Measurements from ENCODE around the gene BRSK2. TPM values are rescaled to one million over a fixed set of nuclear protein-coding genes. Genes with fewer than 3 reads are reported as not detected.

Gene BRSK2
- total RNA-seq, 3 donors from 2014 or later (not counting 1 experiment from before 2014, with no cell fraction given): 0.11 to 0.14 TPM; not detected in 1

DNA sequence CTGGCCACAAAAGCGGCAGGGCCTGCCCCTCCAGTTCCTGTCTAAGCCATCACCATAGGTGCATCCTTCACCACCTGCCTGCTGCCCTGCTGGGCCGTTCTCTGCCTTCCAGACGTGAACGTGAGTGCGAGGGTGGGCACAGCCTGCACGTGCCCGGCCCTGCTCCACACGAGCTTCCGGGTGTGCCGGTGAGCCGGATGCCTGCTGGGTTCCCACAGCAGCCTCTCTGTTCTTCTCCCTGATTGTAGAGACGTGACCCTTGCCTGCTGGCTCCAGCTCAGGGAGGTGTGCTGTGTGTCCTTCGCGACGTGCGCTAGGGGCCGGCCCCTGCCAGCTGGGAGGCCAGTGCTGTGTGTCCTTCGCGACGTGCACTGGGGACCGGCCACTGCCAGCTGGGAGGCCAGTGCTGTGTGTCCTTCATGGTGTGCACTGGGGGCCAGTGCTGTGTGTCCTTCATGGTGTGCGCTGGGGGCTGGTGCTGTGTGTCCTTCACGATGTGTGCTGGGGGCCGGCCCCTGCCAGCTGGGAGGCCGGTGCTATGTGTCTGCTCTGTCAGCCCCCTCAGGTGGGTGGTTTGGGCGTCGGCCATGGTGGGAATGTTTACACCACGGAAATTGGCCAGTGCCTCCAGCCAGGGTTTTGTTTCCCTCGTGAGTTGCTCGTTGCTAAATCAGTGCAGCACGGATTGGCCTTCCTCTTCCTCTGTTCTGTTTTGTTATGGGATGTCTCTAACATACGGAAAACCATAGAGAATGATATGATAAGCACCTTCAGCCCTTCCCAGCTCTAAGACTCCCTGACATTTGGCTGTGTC lies 35.4 kb upstream of the BRSK2 start:
- intact Hi-C loops (cut with micrococcal nuclease): no loop called here
- Histone ChIP-seq H3K4me1 (ENCODE audit: control insufficient read depth, insufficient read depth, low read length) (no peaks in the 10 kb centered on the region), H3K36me3 (ENCODE audit: control insufficient read depth, insufficient read depth, low read length) (no peaks in the 10 kb centered on the region), H3K9me3 (ENCODE audit: control insufficient read depth, insufficient read depth, low read length) (no peaks in the 10 kb centered on the region), H3K4me3 (ENCODE audit: low read length) (no peak overlapping the region), H3K27ac (ENCODE audit: low read length) (no peak overlapping the region), H3K27me3 (ENCODE audit: control insufficient read depth, insufficient read depth, low read length) (no peaks in the 10 kb centered on the region)
- 88% methylated on average over 32 of the region's 32 CpGs for WGBS (ENCODE audit: insufficient coverage)
- H3K36me3 Mint-ChIP-seq: no peaks in the 10 kb centered on the region
- peaks cover 5 to 10% of the 10 kb centered on the region in 2 donors for H3K27me3 Mint-ChIP-seq (ENCODE audit: low read depth in 2 of 2)
- no peaks in the 10 kb centered on the region for H3K9me3 Mint-ChIP-seq
- H3K27ac Mint-ChIP-seq: no peak overlapping the region
- DNase-seq: no peak
- no peak overlapping the region for H3K4me3 Mint-ChIP-seq
- TF ChIP-seq, protein P1, sequence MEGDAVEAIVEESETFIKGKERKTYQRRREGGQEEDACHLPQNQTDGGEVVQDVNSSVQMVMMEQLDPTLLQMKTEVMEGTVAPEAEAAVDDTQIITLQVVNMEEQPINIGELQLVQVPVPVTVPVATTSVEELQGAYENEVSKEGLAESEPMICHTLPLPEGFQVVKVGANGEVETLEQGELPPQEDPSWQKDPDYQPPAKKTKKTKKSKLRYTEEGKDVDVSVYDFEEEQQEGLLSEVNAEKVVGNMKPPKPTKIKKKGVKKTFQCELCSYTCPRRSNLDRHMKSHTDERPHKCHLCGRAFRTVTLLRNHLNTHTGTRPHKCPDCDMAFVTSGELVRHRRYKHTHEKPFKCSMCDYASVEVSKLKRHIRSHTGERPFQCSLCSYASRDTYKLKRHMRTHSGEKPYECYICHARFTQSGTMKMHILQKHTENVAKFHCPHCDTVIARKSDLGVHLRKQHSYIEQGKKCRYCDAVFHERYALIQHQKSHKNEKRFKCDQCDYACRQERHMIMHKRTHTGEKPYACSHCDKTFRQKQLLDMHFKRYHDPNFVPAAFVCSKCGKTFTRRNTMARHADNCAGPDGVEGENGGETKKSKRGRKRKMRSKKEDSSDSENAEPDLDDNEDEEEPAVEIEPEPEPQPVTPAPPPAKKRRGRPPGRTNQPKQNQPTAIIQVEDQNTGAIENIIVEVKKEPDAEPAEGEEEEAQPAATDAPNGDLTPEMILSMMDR (IDR thresholded peaks at IDR 0.05): no peak
- ATAC-seq: no peak
- H3K4me1 Mint-ChIP-seq: no peaks in the 10 kb centered on the region

DNA sequence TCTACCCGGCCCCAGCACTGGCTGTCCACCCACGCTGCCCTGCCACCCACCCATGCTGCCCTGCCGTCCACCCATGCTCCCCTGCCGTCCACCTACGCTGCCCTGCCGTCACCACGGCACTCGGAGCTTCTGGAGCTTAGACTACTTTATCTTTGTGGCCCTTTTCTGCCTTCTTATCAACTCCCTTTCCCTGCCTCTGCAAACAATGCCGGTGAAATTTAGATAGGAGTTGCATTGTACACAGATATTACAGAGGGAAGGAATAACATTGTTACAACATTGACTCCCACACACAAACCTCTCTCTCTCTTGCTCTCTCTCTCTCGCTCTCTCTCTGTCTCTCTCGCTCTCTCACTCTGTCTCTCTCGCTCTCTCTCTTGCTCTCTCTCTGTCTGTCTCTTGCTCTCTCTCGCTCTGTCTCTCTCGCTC lies 33.7 kb upstream of the BRSK2 start:
- no peaks in the 10 kb centered on the region for H3K27me3 ChIP-seq (ENCODE audit: control insufficient read depth, insufficient read depth, low read length)
- intact Hi-C loops (cut with micrococcal nuclease): no loop called here
- no peak overlapping the region for H3K4me3 Mint-ChIP-seq
- H3K27ac Mint-ChIP-seq: no peak overlapping the region
- no peaks in the 10 kb centered on the region for H3K4me1 Mint-ChIP-seq
- H3K9me3 Mint-ChIP-seq: no peaks in the 10 kb centered on the region
- H3K36me3 Mint-ChIP-seq: no peaks in the 10 kb centered on the region
- no peaks in the 10 kb centered on the region for H3K36me3 ChIP-seq (ENCODE audit: control insufficient read depth, insufficient read depth, low read length)
- ATAC-seq (peak in 1 of 3 donors; percentile 17), DNase-seq (no peak)
- 61% methylated on average over 12 of the region's 14 CpGs for WGBS (ENCODE audit: insufficient coverage)
- H3K27me3 Mint-ChIP-seq (ENCODE audit: low read depth in 2 of 2): peaks cover 5 to 10% of the 10 kb centered on the region in 2 donors
- TF ChIP-seq, protein P1 (IDR thresholded peaks at IDR 0.05): no peak
- H3K4me1 ChIP-seq (ENCODE audit: control insufficient read depth, insufficient read depth, low read length): no peaks in the 10 kb centered on the region
- no peak overlapping the region for H3K27ac ChIP-seq (ENCODE audit: low read length)
- no peak overlapping the region for H3K4me3 ChIP-seq (ENCODE audit: low read length)
- no peaks in the 10 kb centered on the region for H3K9me3 ChIP-seq (ENCODE audit: control insufficient read depth, insufficient read depth, low read length)

GRCh38 chr11:1356478-1356960 lies 33.2 kb upstream of the BRSK2 start:
- no peak overlapping the region for H3K27ac Mint-ChIP-seq
- WGBS (ENCODE audit: insufficient coverage): 90% methylated on average over 13 of the region's 13 CpGs
- Histone ChIP-seq H3K27ac (ENCODE audit: low read length) (no peak overlapping the region), H3K9me3 (ENCODE audit: control insufficient read depth, insufficient read depth, low read length) (no peaks in the 10 kb centered on the region), H3K4me3 (ENCODE audit: low read length) (no peak overlapping the region), H3K4me1 (ENCODE audit: control insufficient read depth, insufficient read depth, low read length) (no peaks in the 10 kb centered on the region), H3K27me3 (ENCODE audit: control insufficient read depth, insufficient read depth, low read length) (no peaks in the 10 kb centered on the region), H3K36me3 (ENCODE audit: control insufficient read depth, insufficient read depth, low read length) (no peaks in the 10 kb centered on the region)
- H3K27me3 Mint-ChIP-seq (ENCODE audit: low read depth in 2 of 2): peaks cover 5 to 10% of the 10 kb centered on the region in 2 donors
- H3K4me1 Mint-ChIP-seq: no peaks in the 10 kb centered on the region
- intact Hi-C loops (cut with micrococcal nuclease): no loop called here
- no peak overlapping the region for H3K4me3 Mint-ChIP-seq
- DNase-seq (no peak), ATAC-seq (no peak)
- H3K36me3 Mint-ChIP-seq: no peaks in the 10 kb centered on the region
- no peaks in the 10 kb centered on the region for H3K9me3 Mint-ChIP-seq
- TF ChIP-seq, protein P1 (IDR thresholded peaks at IDR 0.05): no peak

Measured in natural killer cell (primary cell).